Liver (tissue), 9 donors: ENCODE data around the gene TOMM20. TPM values are rescaled to one million over a fixed set of nuclear protein-coding genes. Genes with fewer than 3 reads are reported as not detected.

ENCODE experiments used
- DNase-seq: peaks from one replicate; pipeline ENCODE4 v3.0.0-alpha.2; 2017; ENCODE audit warnings: low spot score
- H3K27ac ChIP-seq, 2 donors: one replicate each; pipeline ENCODE4 v1.7.0; 2013; ENCODE audit warnings: inconsistent platforms in 2 of 2, low read length in 2 of 2, control low read depth in 1 of 2, low read depth in 1 of 2, mild to moderate bottlenecking in 1 of 2
- H3K27me3 ChIP-seq, 4 donors: one replicate each; pipeline versions ENCODE4 v1.6.1 to v1.7.0; 2013; ENCODE audit warnings: low read length in 3 of 4, inconsistent platforms in 1 of 4, mild to moderate bottlenecking in 1 of 4, moderate library complexity in 1 of 4; ENCODE audit not compliant: control insufficient read depth in 4 of 4, insufficient read depth in 4 of 4
- H3K36me3 ChIP-seq, 4 donors: one replicate each; pipeline versions ENCODE4 v1.6.1 to v1.7.0; 2013; ENCODE audit warnings: low read length in 3 of 4, mild to moderate bottlenecking in 3 of 4, low read depth in 1 of 4, moderate library complexity in 1 of 4; ENCODE audit not compliant: control insufficient read depth in 4 of 4, insufficient read depth in 3 of 4
- H3K4me1 ChIP-seq, 4 donors: one replicate each; pipeline versions ENCODE4 v1.6.1 to v1.7.0; 2013; ENCODE audit warnings: low read length in 3 of 4, mild to moderate bottlenecking in 3 of 4, moderate library complexity in 1 of 4; ENCODE audit not compliant: control insufficient read depth in 4 of 4, insufficient read depth in 4 of 4
- H3K4me3 ChIP-seq, 3 donors: one replicate each; pipeline versions ENCODE4 v1.6.1 to v1.7.0; 2013; ENCODE audit warnings: low read length in 3 of 3, control low read depth in 1 of 3, low read depth in 1 of 3, mild to moderate bottlenecking in 1 of 3
- H3K9ac ChIP-seq, 2 donors: one replicate each; pipeline ENCODE4 v1.7.0; 2013; ENCODE audit warnings: low read length in 2 of 2, mild to moderate bottlenecking in 2 of 2, moderate library complexity in 2 of 2, control low read depth in 1 of 2, low read depth in 1 of 2
- H3K9me3 ChIP-seq, 4 donors: one replicate each; pipeline versions ENCODE4 v1.6.1 to v1.7.0; 2013; ENCODE audit warnings: low read length in 3 of 4; ENCODE audit not compliant: control insufficient read depth in 4 of 4
- EGR1 ChIP-seq, 2 donors: IDR thresholded peaks; 2 replicates each; pipeline ENCODE4 v1.6.1; 2016 to 2018; ENCODE audit warnings: antibody characterized with exemption in 2 of 2, low read depth in 2 of 2
- FOXA1 ChIP-seq: IDR thresholded peaks from 2 replicates; pipeline ENCODE4 v1.6.1; 2016; ENCODE audit warnings: antibody characterized with exemption
- FOXA2 ChIP-seq: IDR thresholded peaks from 2 replicates; pipeline ENCODE4 v1.6.1; 2016; ENCODE audit warnings: antibody characterized with exemption
- GABPA ChIP-seq, 2 donors: IDR thresholded peaks in 1 of 2; conservative IDR thresholded peaks in 1 of 2; 2 replicates each; pipeline ENCODE4 v1.6.1; 2016; ENCODE audit warnings: antibody characterized with exemption in 2 of 2, mild to moderate bottlenecking in 1 of 2, moderate library complexity in 1 of 2
- HNF4A ChIP-seq, 2 donors: conservative IDR thresholded peaks; 2 replicates each; pipeline ENCODE4 v1.6.1; 2016; ENCODE audit warnings: antibody characterized with exemption in 2 of 2, mild to moderate bottlenecking in 2 of 2
- HNF4G ChIP-seq: IDR thresholded peaks from 2 replicates; pipeline ENCODE4 v1.6.1; 2016; ENCODE audit warnings: antibody characterized with exemption
- JUND ChIP-seq, 2 donors: IDR thresholded peaks; 2 replicates each; pipeline ENCODE4 v1.6.1; 2016; ENCODE audit warnings: antibody characterized with exemption in 2 of 2
- MAX ChIP-seq: IDR thresholded peaks from 2 replicates; pipeline ENCODE4 v1.6.1; 2016; ENCODE audit warnings: antibody characterized with exemption
- NR2F2 ChIP-seq: IDR thresholded peaks from 2 replicates; pipeline ENCODE4 v1.6.1; 2016; ENCODE audit warnings: antibody characterized with exemption
- RAD21 ChIP-seq, 2 donors: IDR thresholded peaks; 2 replicates each; pipeline ENCODE4 v1.6.1; 2016; ENCODE audit warnings: antibody characterized with exemption in 2 of 2, mild to moderate bottlenecking in 2 of 2
- RXRA ChIP-seq, 2 donors: IDR thresholded peaks; 2 replicates each; pipeline ENCODE4 v1.6.1; 2017 to 2018; ENCODE audit warnings: antibody characterized with exemption in 2 of 2, mild to moderate bottlenecking in 1 of 2
- SP1 ChIP-seq: IDR thresholded peaks from 2 replicates; pipeline ENCODE4 v1.6.1; 2018; ENCODE audit warnings: antibody characterized with exemption, mild to moderate bottlenecking
- TAF1 ChIP-seq: conservative IDR thresholded peaks from 2 replicates; pipeline ENCODE4 v1.6.1; 2016; ENCODE audit warnings: antibody characterized with exemption, mild to moderate bottlenecking
- YY1 ChIP-seq: IDR thresholded peaks from 2 replicates; pipeline ENCODE4 v1.6.1; 2016; ENCODE audit warnings: antibody characterized with exemption, mild to moderate bottlenecking
- WGBS: extraction: QIAGEN DNeasy Blood & Tissue Kit; methylation state at CpG from one replicate; pipeline ENCODE4 v1.1.7; 2013; 5-methylcytosine and 5-hydroxymethylcytosine counted together
- polyA plus RNA-seq, 2 donors: library from polyadenylated mRNA; stranded (reverse) in 1 of 2; unstranded in 1 of 2; fragments of 200-250 nt in 1 of 2; fragments of >200 nt in 1 of 2; fragmentation: Nextera tagmentation in 1 of 2; extraction: Ambion mirVana in 1 of 2; gene quantifications; one replicate each; pipeline versions ENCODE4 v1.2.1 to v1.2.3, GENCODE V29; 2013 to 2015
- total RNA-seq, 2 donors: library from RNA; depleted of rRNA; stranded (reverse); fragments of >200 nt; gene quantifications; one replicate each; pipeline ENCODE4 v1.2.3, GENCODE V29; 2014
- TF ChIP-seq, protein P1 (sequence below): fragments of 150-350 bp; IDR thresholded peaks from 2 replicates; pipeline ENCODE4 v1.5.1; 2017; ENCODE audit warnings: improper control_type of control experiment, low read depth, low read length; ENCODE audit not compliant: missing input control
- TF ChIP-seq, protein P2 (sequence below): IDR thresholded peaks from 2 replicates; pipeline ENCODE4 v1.6.1; 2016; ENCODE audit warnings: antibody characterized with exemption, mild to moderate bottlenecking
- TF ChIP-seq, protein P3 (sequence below): IDR thresholded peaks from 2 replicates; pipeline ENCODE4 v1.6.1; 2016; ENCODE audit warnings: antibody characterized with exemption
- TF ChIP-seq, protein P4 (sequence below): IDR thresholded peaks from 2 replicates; pipeline ENCODE4 v1.6.1; 2016; ENCODE audit warnings: antibody characterized with exemption
- donor health status: healthy.
- donor health status: healthy.
- donor health status: healthy.
- donor health status: healthy.
- donor health status: healthy.

The TOMM20 gene
- total and polyA plus RNA-seq, 4 donors = 33.4 to 74.4 (median 39.1) TPM

GRCh38 chr1:235161685-235162327 lies 33.2 kb upstream of the TOMM20 start:
- H3K27ac ChIP-seq = peak overlapping the region; percentile 90 to 93
- no peak for DNase-seq
- H3K36me3 ChIP-seq = peaks cover 0 to 11% (median 5%) of the 10 kb centered on the region in 4 donors
- peak overlapping the region; percentile 81 to 100 (median 98) for H3K4me3 ChIP-seq
- no peak for TF ChIP-seq GABPA (IDR thresholded peaks at IDR 0.05 in 1 of 2, conservative IDR thresholded peaks at IDR 0.05 in 1 of 2)
- no peak for TF ChIP-seq SP1
- no peak for TF ChIP-seq JUND (IDR thresholded peaks at IDR 0.05)
- TF ChIP-seq, protein P1, sequence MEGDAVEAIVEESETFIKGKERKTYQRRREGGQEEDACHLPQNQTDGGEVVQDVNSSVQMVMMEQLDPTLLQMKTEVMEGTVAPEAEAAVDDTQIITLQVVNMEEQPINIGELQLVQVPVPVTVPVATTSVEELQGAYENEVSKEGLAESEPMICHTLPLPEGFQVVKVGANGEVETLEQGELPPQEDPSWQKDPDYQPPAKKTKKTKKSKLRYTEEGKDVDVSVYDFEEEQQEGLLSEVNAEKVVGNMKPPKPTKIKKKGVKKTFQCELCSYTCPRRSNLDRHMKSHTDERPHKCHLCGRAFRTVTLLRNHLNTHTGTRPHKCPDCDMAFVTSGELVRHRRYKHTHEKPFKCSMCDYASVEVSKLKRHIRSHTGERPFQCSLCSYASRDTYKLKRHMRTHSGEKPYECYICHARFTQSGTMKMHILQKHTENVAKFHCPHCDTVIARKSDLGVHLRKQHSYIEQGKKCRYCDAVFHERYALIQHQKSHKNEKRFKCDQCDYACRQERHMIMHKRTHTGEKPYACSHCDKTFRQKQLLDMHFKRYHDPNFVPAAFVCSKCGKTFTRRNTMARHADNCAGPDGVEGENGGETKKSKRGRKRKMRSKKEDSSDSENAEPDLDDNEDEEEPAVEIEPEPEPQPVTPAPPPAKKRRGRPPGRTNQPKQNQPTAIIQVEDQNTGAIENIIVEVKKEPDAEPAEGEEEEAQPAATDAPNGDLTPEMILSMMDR = no peak
- TF ChIP-seq NR2F2 = no peak
- TF ChIP-seq MAX = no peak
- TF ChIP-seq HNF4A (conservative IDR thresholded peaks at IDR 0.05) = no peak
- no peak for TF ChIP-seq RAD21 (IDR thresholded peaks at IDR 0.05)
- TF ChIP-seq RXRA (IDR thresholded peaks at IDR 0.05) = no peak
- H3K27me3 ChIP-seq = no peaks in the 10 kb centered on the region
- peaks cover 4 to 13% (median 7%) of the 10 kb centered on the region in 4 donors for H3K4me1 ChIP-seq
- peak overlapping the region; percentile 94 to 99 for H3K9ac ChIP-seq
- no peaks in the 10 kb centered on the region for H3K9me3 ChIP-seq
- WGBS = 64% methylated on average over 21 of the region's 21 CpGs

DNA sequence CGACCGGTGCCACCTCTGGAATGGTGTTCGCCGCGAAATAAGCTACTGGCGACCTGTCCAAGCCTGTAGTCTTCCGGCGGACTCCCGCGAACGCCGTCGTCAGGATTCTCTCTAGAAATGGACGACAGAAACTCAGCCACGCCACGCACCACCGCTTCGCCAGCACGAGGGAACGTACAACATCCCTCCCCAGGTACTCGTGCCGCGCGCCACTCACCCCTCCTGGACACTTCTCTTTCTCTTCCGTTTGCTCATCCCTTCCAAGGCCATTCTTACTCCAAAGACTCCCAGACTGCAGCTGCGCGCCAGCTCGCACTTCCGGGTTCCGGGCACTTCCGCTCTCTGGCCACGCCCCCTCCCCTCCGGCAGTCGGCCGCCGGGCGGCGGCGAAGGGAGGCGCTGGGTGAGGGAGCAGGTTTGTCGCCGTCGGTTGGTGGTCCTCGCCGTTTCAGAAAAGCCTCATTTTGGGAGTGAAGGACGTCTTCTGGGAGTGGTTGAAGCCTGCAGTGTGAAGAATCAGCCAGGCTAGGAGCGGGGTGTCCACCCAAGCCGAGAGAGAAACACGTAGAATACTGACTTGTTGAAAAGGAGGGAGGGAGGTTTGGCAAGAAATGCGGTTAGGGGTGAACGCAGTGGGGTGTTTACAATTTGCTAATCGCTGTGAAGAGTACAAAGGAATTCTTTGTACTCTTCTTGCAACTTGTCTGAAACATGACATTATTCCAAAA lies 32.5 kb upstream of the TOMM20 start, which contains the start of gene RBM34:
RBM34 (minus strand) TSS at position 294 of the 728 bp plus-strand sequence; CDS start at position 270, 24 bp downstream.
- peak within 1 kb of the TSS; percentile 81 to 100 (median 98) for H3K4me3 ChIP-seq
- H3K9me3 ChIP-seq = no peaks in the 10 kb centered on the region
- under 1% methylated on average over 52 of the region's 52 CpGs for WGBS
- H3K27me3 ChIP-seq = no peaks in the 10 kb centered on the region
- no peak for TF ChIP-seq HNF4G
- TF ChIP-seq YY1 = peak; percentile 93
- peak in 1 of 2 donors; percentile 35 for TF ChIP-seq JUND (IDR thresholded peaks at IDR 0.05)
- TF ChIP-seq EGR1 (IDR thresholded peaks at IDR 0.05; ENCODE audit: low read depth in 2 of 2) = peak; percentile 70 to 80
- TF ChIP-seq GABPA (IDR thresholded peaks at IDR 0.05 in 1 of 2, conservative IDR thresholded peaks at IDR 0.05 in 1 of 2) = peak; percentile 69 to 94
- TF ChIP-seq FOXA2 = no peak
- peak; percentile 62 for TF ChIP-seq SP1
- TF ChIP-seq, protein P2, sequence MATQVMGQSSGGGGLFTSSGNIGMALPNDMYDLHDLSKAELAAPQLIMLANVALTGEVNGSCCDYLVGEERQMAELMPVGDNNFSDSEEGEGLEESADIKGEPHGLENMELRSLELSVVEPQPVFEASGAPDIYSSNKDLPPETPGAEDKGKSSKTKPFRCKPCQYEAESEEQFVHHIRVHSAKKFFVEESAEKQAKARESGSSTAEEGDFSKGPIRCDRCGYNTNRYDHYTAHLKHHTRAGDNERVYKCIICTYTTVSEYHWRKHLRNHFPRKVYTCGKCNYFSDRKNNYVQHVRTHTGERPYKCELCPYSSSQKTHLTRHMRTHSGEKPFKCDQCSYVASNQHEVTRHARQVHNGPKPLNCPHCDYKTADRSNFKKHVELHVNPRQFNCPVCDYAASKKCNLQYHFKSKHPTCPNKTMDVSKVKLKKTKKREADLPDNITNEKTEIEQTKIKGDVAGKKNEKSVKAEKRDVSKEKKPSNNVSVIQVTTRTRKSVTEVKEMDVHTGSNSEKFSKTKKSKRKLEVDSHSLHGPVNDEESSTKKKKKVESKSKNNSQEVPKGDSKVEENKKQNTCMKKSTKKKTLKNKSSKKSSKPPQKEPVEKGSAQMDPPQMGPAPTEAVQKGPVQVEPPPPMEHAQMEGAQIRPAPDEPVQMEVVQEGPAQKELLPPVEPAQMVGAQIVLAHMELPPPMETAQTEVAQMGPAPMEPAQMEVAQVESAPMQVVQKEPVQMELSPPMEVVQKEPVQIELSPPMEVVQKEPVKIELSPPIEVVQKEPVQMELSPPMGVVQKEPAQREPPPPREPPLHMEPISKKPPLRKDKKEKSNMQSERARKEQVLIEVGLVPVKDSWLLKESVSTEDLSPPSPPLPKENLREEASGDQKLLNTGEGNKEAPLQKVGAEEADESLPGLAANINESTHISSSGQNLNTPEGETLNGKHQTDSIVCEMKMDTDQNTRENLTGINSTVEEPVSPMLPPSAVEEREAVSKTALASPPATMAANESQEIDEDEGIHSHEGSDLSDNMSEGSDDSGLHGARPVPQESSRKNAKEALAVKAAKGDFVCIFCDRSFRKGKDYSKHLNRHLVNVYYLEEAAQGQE = peak; percentile 38
- TF ChIP-seq, protein P1 = peak; percentile 22
- peak; percentile 64 for TF ChIP-seq MAX
- TF ChIP-seq, protein P3, sequence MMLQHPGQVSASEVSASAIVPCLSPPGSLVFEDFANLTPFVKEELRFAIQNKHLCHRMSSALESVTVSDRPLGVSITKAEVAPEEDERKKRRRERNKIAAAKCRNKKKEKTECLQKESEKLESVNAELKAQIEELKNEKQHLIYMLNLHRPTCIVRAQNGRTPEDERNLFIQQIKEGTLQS = peak; percentile 4
- peak in 1 of 2 donors; percentile 40 for TF ChIP-seq RXRA (IDR thresholded peaks at IDR 0.05)
- no peak for TF ChIP-seq FOXA1
- no peak for TF ChIP-seq HNF4A (conservative IDR thresholded peaks at IDR 0.05)
- TF ChIP-seq, protein P4, sequence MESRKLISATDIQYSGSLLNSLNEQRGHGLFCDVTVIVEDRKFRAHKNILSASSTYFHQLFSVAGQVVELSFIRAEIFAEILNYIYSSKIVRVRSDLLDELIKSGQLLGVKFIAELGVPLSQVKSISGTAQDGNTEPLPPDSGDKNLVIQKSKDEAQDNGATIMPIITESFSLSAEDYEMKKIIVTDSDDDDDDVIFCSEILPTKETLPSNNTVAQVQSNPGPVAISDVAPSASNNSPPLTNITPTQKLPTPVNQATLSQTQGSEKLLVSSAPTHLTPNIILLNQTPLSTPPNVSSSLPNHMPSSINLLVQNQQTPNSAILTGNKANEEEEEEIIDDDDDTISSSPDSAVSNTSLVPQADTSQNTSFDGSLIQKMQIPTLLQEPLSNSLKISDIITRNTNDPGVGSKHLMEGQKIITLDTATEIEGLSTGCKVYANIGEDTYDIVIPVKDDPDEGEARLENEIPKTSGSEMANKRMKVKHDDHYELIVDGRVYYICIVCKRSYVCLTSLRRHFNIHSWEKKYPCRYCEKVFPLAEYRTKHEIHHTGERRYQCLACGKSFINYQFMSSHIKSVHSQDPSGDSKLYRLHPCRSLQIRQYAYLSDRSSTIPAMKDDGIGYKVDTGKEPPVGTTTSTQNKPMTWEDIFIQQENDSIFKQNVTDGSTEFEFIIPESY = no peak
- peak; percentile 35 to 38 for TF ChIP-seq RAD21 (IDR thresholded peaks at IDR 0.05)
- no peak for TF ChIP-seq NR2F2
- TF ChIP-seq TAF1 = peak; percentile 86
- H3K4me1 ChIP-seq = peaks cover 4 to 13% (median 7%) of the 10 kb centered on the region in 4 donors
- peak; percentile 92 for DNase-seq
- peak within 1 kb of the TSS; percentile 90 to 93 for H3K27ac ChIP-seq
- peaks cover 0 to 17% (median 11%) of the 10 kb centered on the region in 4 donors for H3K36me3 ChIP-seq
- H3K9ac ChIP-seq = peak within 1 kb of the TSS; percentile 94 to 99
